Activated CD4-positive, alpha-beta T cell treated with anti-CD3 and anti-CD28 coated beads for 24 hours (primary cell): ENCODE data around the gene GDF10.

Experiments used
- DNase-seq, 2 donors: peaks; one replicate each; pipeline ENCODE4 v3.0.0-alpha.2; 2020; ENCODE audit warnings: low read depth in 2 of 2

The GDF10 gene, protein sequence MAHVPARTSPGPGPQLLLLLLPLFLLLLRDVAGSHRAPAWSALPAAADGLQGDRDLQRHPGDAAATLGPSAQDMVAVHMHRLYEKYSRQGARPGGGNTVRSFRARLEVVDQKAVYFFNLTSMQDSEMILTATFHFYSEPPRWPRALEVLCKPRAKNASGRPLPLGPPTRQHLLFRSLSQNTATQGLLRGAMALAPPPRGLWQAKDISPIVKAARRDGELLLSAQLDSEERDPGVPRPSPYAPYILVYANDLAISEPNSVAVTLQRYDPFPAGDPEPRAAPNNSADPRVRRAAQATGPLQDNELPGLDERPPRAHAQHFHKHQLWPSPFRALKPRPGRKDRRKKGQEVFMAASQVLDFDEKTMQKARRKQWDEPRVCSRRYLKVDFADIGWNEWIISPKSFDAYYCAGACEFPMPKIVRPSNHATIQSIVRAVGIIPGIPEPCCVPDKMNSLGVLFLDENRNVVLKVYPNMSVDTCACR

DNA sequence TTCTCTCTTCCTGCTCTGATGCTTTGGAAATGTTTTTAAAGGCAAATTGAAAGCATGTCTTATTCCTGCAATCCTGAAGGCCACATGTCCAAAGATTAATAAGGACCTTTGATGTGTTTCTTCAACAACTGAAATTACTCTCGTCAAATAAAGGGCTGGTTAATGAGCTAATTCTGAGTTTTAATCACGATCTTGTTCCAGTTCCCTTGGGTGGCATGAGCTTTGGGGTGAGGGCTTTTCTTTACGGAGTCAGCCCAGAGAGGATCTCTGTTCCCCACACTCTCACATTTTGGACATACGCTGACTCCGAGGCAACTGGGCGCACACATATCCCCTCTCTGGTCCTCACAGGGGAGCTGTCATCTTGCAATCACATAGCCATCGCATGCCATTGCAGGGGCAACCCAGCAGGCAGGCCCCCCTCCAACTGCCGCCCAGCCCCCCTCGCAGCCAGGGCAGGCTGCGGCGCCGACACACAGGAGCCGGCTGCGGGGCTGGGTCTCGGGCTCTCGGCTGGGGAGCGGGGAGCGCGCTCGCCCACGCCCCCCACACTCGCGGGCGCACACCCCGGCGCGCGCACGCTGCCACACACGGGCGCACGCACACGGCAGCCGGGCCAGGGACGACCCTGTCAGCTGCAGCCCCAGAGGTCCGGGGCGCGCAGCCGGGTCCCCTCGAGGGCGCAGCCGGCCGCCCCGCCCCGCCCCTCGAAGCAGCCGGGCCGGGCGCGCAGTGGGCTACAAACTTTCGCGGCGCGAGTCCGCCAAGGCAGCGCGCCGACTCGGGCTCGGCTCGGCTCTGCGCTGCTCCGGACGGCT, at the start of gene GDF10:
GDF10 (plus strand) TSS at position 587 of the 818 bp plus-strand sequence. CDS start 455 bp downstream, outside the sequence.
- no peak for DNase-seq

DNA sequence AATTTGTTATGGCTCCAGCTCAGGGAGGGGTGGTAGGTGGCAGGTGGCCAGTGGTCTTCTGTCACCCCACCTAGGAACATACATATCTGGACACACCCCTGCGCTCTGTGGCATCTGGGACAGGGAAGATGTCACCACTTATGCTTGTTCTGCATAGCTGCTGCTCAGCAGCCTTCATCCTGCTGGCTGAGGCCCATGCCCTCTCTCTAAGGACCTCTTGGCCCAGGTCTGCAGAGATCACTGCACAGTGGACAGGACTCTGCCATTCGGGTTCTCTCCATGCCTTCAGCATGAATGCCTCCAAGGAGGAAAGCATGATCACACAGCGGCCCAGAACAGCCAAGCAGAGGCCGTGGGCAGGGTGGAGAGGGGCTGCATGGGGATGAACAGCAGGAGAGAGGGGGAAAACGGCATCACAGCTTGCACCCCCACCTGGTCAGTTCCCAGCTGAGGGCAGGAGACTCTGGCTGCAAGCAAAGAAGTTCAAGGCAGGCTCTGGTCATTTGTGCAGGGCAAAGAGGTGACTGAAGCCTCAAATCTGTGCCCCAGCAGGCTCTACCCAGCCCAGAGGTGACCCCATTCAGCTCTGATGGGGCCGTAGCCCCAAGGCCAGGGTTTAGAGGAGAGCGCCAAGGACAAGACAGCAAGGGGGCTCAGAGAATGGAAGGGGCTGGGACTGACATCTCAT, 47.8 kb upstream of the GDF10 start:
- no peak for DNase-seq

DNA sequence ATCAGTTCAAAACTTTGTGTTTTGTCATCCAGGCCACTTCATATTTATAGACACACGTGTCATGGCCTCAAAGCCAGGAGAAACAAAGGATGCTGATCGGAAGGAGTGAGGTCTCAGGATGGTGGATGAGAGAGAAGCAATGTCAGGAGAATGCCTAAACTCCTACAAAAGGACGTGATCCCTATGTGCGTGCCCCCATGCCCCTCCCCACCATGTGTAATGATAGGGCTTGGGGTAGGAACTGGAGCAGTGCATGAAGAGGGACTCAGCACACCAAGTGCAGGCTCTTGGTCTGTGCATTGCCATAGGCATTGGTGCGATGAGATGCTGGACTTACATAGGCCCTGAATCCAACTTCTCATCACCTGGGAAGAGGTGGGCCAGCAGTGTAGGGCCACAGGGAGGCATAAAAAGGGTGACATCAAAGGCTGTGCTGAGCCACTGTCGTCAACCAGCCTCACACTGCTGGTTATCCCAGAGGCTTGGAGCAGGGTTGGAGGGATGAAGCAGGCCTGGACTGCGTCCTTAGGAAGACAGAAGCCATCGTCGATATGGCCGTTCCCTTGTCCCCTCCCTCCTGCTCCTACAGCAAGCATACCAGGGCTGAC, 46.9 kb upstream of the GDF10 start:
- DNase-seq: no peak

DNA sequence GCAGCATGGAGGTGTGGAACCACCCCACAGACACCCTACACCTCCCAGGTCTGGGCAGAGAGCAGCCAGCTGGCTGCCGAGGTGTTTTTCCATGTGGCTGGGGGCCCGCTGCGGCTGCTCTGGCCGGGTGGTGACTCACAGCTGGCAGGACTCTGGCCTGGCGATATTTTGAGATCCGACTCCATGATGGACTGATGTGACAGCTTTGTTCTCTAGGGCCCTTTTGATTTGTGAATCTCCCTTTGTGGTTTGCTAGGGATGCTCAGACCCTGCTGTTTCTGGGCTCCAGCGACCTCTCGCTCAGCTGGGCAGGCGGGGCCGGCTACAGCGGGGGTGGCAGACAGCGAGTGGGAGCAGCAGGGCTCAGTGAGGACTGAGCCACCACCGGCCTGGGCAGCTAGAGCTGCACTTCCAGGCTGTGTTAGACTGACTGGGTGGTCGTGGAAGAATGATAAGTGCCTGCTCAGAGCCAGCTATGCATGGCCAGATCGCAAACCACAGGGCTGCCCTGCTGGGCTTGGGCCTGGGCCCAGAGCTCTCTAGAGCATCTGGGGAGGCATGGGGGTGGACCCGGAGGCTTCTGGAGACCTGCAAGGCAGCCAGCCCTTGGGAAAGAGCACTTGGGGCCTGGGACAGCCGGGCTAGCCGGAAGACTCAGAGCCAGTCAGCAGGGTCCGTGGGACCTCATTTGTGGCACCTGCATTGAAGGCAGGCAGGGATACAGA, 46.2 kb upstream of the GDF10 start:
- DNase-seq: no peak

DNA sequence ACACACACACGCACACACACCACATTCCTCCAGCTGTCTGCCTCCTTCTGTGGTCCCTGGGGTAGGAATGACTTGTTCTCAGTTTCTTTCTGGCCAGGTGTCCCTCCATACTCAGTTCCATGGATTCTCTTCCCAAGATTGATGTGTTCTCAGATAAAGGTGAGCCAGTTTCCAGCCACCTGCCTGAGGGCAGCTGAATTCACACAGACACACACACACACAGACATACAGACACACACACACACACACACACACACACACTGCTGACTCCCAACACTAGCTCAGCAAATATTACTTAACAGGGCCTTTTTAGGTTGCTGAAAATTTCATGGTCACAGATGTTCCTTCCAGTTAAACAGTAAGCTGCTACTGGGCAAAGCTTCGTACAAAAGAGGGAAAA, 45.4 kb upstream of the GDF10 start:
- no peak for DNase-seq

DNA sequence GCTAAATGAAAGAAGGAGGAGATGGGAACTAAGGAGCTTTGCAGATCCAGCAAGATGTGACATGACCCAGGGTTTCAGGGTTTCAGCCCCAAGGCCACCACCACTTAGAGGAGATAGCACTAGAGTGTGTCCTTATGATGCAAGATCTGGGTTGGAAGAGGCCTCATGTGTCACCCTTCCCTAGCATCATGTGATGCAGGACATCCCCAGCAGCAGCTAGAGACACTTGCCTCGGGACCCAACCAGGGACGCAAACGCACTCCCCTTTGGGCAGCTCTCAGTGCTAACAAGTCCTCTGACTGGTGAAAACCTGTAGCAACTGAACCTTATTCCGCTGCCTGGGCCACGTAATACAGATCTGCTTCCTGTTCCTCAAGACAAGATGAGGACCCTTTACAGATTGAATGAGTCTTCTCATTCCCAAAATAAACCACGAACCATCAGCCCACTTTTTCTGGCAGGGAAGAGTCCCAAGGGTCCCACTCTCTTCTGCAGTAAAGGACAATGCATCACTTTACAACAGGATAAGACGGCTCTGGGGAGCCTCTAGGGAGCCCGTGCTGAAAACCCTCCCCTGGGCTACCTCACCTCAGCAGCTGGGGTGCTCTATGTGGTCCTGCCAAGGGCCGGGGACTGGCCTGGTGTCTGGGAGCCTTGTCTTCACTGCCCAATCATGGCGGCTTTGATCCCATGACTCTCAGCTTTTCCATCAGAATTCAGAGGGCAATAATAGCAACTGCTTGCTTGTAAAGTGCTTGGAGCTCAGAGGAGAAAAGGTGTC, 44.8 kb upstream of the GDF10 start:
- DNase-seq: no peak

DNA sequence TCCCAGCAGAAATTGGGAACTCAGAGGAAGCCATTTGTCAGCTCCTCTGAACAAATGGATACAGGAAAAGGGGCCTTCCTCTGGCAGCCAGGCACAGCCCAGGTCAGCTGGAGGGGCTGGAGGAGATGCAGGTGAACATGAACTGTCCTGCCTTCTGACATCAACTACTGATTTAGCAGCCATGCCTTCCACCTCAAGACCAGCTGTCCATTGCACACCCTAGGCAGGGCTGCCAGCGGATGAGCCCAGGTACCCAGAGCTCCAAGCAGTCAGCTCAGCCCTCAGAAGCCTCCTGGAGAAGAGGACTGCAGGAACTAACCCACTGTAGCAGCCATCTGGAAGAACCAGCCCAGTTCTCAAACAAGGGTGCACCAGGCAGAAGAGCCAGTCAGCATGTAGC, 44.1 kb upstream of the GDF10 start:
- no peak for DNase-seq

DNA sequence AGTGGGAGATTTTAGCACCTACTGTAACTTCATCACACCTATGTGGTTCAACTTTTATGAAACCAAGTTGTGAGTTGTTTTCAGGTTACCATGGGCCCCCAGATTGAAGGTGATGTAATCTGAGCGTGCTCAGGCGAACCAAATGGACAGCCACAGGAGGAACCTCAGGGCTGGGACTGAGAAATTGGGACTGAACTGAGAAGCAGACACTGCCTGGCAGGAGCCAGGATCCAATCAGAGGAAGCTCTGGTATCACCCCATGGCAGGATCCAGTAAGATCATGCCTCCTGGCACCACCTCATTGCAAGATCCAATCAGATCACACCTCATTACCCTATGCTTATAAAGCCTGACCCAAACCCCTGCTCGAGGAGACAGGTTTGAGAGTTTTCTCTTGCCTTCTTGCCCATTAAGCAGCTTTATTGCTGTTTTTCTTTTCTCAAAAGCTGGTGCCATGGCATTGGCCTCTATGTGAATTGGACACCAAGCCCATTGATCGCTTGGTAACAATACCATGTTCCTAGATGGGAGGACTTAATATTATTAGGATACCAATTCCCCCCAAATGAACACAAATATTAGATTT, 43.2 kb upstream of the GDF10 start:
- DNase-seq: no peak

DNA sequence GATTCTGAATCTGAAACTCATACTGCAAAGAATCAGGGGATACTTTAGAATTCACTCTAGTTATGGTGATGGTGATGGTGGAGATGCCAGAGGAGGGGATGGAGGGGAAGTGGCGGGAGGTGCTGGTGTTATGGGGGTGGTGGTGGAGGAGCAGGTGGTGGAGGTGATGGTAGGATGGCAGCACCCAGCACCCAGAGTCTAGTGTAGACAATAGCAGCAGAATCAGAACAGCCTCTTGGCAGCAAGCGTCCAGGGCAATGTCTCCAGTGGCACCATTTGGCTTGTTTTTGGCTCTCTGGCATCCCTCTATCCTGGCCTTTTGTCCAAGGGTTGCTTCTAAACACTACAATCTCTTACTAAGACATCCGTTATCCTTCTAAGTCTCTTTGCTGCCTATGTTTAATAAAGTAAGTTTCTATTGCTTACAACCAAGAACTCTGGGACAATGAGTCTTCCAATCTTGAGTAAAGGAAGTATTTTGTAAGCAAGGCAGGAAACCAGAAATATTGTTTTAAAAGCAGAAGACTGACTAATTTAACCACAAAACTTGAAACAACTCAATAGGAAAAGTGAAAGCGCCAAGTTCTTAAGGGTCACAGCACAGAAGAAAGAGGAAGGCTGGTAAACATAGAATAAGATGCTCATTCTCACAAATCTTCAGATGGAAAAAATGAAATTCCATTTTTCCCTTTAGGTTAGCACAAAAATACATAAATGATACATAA, 42.4 kb upstream of the GDF10 start:
- no peak for DNase-seq

DNA sequence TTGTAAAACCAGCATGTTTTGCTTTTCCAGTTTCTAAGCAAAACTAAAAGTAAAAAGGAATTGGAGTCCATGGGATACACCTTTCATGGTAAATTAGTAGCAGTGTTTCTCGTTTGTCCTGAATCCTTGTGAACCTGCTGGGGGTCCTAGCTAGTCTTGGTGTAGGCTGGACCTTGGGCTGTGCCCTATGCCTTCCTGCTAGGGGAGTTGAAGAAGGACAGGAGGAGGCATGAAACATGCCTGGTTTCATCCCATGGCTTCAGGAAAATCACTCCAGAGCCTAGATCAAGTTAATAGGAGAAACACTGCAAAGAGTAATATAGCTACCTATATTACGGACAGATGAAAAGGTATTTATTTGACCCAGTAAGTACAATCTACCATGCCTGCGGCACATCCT, 41.1 kb upstream of the GDF10 start:
- no peak for DNase-seq

DNA sequence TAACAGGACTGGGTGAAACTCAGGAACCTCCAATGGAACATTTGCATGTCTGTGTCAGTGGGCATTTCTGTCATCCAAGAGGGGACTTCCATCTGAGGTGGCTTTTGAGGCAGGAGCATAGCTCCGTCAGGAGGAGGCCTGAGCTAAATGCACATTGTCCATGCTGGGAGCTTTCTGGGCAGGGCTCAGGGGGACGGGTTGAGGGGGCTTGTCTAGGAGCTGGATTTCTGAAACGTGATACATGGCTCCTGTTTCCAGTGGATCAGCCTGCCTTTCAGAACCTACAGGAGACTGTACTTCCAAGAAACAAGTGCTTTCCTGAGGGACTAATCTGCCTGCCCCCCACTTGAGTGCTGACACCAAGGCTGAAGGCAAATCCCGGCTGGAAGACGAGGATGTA, 40.5 kb upstream of the GDF10 start:
- no peak for DNase-seq

DNA sequence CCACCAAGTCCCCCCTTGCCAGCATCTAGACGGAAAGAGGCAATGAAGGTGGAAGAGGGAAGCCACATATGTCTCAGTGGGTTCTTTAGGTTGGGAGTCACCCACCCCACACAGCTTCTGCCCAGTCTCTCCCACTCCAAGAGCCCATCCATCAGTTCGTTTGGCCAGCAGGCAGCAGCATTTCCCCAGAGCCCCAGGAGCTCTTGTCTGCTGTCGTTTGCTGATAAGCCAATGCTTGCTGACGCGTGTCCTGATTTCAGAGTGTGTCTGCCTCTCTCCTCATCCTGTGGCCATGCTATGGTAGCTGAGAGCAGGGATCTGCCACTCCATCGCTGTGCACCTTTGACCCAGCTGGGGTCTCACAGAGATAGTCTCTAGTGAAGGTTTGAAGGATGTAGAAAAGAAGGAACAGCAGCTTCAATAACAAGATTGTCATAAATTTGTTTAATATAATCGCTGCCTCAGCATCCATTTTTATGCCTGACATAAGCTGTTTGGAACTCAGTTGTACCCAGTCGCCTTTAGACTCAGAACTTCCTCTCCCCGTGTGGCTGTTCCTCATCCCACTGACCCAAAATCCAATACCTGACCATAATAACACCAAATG, 39.4 kb upstream of the GDF10 start:
- no peak for DNase-seq

DNA sequence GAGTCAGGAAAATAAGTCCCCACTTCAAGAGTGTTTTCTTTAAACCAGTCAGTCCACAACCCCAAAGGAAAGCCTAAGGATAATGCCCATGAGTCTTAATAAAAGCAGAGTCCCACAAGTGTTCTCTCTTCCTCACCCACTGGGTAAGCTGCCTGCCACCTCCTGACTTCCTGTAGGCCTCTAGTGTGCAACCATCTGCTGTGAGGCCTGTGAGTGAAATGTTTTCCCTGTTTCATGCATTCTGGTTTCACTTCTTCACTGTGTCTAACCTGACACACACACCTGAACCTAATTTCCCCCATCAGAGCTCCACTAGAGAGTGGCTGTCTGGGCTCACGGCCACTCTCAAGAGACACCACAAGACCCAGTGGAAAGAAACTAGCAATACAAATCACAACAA, 38.9 kb upstream of the GDF10 start:
- DNase-seq: peak in 1 of 2 donors; percentile 24

DNA sequence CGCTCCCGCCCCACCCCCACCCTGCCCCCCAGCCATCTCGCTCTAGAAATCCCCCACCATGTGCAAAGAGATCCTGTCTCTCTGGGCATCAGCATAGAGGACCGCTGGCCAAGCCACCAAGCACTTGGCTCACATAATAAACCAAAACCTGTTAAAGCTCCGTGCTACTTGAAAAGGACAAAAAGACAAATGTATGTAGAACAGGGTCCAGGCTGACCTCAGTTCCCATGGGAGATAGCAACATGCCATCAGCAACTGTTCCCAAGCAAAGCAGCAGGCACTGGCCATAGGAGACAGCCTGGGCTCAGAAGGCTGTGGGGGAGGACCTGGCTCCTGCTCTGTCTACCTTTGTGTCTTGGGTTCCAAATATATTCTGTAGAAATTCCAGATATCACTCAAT, 38.4 kb upstream of the GDF10 start:
- DNase-seq: no peak

DNA sequence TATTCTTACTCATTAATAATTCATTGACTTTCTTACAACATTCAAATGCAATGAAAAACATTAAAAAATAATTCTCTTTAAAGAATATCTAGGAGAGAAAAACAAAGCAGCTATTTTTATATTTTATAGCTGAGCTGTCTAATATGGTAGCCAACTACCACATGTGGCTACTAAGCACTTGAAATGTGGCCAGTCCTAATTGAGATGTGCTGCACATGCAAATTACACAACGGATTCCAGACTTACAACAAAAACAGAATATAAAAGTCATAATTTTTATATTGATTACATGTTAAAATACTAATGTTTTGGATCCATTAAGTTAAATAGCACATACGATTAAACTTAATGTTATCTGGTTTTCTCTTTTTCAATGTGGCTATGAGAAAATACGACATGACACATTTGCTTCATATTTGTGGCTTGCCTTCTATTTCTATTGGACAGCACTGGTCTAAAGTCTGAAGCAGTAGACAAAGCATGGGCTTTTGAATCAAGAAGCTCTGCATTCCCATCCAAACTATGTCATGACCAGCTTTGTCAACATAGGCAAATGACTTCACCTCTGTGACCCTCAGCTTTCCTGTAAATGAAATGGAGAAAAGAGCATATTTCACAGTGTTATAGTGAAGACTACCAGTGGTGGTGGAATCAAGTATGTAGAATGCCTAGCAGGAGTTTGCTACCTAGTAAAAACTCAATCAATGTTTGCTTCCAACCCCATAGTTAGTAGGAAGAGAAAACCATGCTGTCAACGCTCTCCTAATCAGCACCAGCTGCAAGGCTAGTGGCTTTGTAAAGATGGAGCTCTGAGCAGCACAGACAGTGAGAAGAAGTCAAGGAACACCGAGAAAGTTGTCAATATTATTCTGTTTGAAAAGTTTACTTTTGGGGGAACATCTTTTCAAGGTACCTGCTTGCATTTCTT, 37.1 kb upstream of the GDF10 start:
- DNase-seq: no peak

DNA sequence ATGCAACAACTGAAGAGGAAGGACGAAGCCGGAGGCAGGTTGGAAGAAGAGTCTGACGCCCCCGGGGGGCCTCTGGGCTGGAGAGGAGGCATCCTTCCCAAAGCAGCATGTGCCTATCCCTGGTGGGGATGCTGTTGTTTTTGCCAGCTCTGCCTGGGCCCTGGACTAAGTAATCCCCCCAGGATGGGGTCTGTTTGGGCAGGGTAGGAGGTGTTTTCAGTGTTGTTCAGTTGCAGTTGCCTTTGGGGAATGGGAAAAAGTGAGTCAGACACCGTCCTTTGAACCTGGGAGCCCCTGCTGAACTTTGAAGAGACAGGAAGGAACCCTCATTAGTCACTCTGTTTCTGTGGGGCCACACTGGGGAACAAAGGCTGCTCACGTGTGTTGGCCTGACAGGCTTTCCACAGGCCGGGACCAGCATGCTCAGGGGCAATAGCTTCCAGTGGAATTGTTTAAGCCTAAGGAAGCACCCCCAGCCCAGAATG, 35.2 kb upstream of the GDF10 start:
- DNase-seq: peak; percentile 35 to 54

DNA sequence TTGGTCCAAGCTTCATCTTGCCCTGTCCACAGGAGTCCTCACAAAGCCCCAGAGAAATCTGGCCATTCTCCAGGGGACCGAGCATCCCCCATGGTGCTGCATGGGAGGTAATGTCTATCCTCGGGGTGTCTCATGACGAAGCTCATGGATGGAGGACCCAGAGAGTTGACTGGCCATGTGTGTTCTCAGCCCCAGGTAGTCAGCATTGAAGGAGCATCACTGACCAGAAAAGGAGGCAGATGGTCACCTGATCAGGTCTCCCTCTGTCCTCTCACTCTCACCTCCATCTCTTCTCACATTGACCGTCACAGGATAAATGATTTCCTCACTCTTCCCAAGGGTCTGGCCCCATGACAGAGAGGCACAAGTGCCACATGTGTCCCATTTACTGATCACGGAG, 33.4 kb upstream of the GDF10 start:
- DNase-seq: no peak

DNA sequence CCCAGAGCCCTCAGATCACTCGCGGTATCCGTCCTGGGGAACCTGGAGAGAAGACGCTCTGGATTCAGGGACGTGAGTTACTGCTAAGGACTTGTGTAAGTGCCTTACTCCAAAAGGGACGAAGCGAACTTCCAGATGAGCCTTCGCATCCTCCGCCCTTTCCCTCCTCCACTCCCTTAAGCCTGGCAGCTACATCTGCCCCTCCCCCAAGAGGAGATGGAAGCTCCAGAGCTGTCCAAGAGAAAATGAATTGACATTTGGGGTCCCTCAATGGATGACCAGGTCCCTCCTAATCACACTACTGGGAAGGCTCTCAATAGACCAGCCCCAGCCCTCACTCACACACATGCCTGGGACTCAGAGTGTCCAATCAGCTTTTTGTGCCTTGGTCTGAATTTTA, 31.3 kb upstream of the GDF10 start:
- no peak for DNase-seq
